Mucosa of descending colon (tissue), 3 donors: ENCODE results near the gene UFC1. TPM values are rescaled to one million over a fixed set of nuclear protein-coding genes. Genes with fewer than 3 reads are reported as not detected.

Source experiments
- ATAC-seq: fragments of 200-7000 bp; cut with Tn5 transposase; one replicate; pipeline ENCODE4 v1.9.1; 2020; ENCODE audit warnings: mild to moderate bottlenecking, moderate library complexity
- DNase-seq, 3 donors: peaks; one replicate each; pipeline ENCODE4 v3.0.0-alpha.2; 2020
- H3K36me3 ChIP-seq: fragments of 200-600 bp; one replicate; pipeline ENCODE4 v1.8.0; 2021; ENCODE audit warnings: low read depth, mild to moderate bottlenecking
- H3K4me1 ChIP-seq: fragments of 200-600 bp; one replicate; pipeline ENCODE4 v1.8.0; 2021; ENCODE audit warnings: low read depth, mild to moderate bottlenecking
- H3K4me3 ChIP-seq: fragments of 200-600 bp; one replicate; pipeline ENCODE4 v1.8.0; 2021; ENCODE audit warnings: mild to moderate bottlenecking
- H3K9me3 ChIP-seq: fragments of 200-600 bp; one replicate; pipeline ENCODE4 v1.8.0; 2021; ENCODE audit warnings: mild to moderate bottlenecking
- intact Hi-C, 2 donors: fragments of 100-400 bp; cut with DNase I in 1 of 2; cut with micrococcal nuclease in 1 of 2; formaldehyde crosslinking; loops; one replicate each; pipeline versions ENCODE4 v1.11.0 to v1.11.1; 2022; cut with DNase I, micrococcal nuclease
- total RNA-seq, 3 donors: library from RNA; stranded (reverse); fragmentation: NEBNext Ultra II Directional in 2 of 3; extraction: Animal tissue kit (Norgen Biotek cat#: 25700) in 2 of 3; gene quantifications; one replicate each; pipeline versions ENCODE4 v1.2.1 to v1.2.4, GENCODE V29; 2021 to 2023
- TF ChIP-seq, protein P1 (sequence below): fragments of 200-600 bp; IDR thresholded peaks from one replicate; pipeline ENCODE4 v1.8.0; 2022; ENCODE audit warnings: antibody characterized with exemption, mild to moderate bottlenecking
- donor health status: DM: no; HTN: no; CAD: no; lungs with moderate emphysema.
- donor health status: DM: no; HTN: no; CAD: no.
- donor health status: DM: no; HTN: yes; CAD: no.

The UFC1 gene
- total RNA-seq, 3 donors from 2014 or later: 88.6 to 114 (median 90.6) TPM

DNA sequence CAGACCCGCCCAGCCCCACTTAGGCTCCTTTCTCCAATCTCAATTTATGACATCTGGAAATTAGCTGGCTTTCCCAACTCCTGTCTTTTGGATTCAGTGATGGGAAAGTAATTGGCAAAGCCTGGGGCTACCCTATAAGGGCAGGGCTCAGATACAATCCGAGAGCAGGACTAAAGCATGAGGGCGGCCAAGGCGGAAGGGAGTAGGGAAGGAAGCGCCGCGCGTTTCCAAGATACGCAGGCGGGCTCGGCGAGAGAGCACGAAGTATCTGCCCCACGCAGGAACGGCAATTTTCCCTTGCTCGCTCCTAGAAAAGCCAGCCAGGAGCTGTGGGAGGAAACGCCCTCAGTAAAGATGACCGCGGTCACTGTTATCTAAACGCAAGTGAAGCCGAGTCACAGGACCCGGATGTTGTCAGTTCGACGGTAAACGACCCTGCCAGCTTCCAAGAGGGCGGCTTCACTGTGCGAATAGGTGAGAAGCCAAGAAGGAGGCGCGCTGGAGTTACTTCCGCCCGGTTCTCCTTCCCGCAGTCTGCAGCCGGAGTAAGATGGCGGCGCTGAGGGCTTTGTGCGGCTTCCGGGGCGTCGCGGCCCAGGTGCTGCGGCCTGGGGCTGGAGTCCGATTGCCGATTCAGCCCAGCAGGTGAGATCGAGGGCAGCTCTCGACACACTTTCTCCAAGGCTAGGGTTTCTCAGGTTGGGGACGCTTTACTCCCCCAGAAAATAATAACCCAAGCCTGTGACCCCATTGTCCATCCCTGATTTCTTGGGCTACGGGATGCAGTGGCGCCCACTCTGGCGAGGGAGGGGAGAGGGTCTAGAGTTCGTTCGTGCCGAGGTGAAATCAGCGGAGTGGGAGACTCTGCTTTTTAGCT lies 48.3 kb downstream of the UFC1 start, which contains the start of gene NDUFS2:
NDUFS2 (plus strand) TSS at position 532 of the 877 bp plus-strand sequence; CDS start at position 551, 19 bp downstream.
- ATAC-seq: peak; percentile 96
- H3K36me3 ChIP-seq: peaks cover 4% of the 10 kb centered on the region
- no peaks in the 10 kb centered on the region for H3K9me3 ChIP-seq
- H3K4me3 ChIP-seq: peak within 1 kb of the TSS; percentile 59
- peak; percentile 96 to 98 (median 98) for DNase-seq
- TF ChIP-seq, protein P1, sequence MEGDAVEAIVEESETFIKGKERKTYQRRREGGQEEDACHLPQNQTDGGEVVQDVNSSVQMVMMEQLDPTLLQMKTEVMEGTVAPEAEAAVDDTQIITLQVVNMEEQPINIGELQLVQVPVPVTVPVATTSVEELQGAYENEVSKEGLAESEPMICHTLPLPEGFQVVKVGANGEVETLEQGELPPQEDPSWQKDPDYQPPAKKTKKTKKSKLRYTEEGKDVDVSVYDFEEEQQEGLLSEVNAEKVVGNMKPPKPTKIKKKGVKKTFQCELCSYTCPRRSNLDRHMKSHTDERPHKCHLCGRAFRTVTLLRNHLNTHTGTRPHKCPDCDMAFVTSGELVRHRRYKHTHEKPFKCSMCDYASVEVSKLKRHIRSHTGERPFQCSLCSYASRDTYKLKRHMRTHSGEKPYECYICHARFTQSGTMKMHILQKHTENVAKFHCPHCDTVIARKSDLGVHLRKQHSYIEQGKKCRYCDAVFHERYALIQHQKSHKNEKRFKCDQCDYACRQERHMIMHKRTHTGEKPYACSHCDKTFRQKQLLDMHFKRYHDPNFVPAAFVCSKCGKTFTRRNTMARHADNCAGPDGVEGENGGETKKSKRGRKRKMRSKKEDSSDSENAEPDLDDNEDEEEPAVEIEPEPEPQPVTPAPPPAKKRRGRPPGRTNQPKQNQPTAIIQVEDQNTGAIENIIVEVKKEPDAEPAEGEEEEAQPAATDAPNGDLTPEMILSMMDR: peak; percentile 15
- peaks cover 26% of the 10 kb centered on the region for H3K4me1 ChIP-seq
- intact Hi-C loops: no loop called here

DNA sequence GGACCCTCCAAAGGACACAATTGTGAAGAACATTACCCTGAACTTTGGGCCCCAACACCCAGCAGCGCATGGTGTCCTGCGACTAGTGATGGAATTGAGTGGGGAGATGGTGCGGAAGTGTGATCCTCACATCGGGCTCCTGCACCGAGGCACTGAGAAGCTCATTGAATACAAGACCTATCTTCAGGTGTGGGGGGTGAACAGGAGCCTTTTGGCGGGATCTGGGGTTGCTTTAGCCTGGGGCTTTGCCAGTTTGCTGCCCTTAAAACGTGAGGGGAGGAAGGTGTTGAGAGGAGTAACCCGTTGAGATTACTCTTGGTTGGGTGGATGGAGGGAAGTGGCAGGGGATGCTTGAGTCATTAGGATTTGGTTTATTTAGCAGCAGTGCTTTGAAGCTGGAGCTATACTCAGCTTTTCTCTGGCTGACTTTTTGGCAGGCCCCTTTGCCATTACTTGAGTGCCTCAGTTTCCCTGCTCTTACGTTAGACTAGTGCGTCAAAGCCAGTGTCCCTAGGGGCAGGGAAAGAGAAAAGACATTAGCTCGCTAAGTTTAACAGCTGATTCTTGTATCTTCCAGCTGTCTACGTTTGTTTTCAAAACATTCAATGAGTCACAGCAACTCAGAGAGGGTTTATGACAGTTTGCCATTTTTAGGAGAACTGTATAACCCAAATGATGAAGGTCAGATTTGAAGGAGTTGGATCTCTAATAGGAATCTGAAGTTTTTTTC lies 52.8 kb downstream of the UFC1 start:
- H3K36me3 ChIP-seq: peaks cover 5% of the 10 kb centered on the region
- ATAC-seq: no peak
- TF ChIP-seq, protein P1: no peak

DNA sequence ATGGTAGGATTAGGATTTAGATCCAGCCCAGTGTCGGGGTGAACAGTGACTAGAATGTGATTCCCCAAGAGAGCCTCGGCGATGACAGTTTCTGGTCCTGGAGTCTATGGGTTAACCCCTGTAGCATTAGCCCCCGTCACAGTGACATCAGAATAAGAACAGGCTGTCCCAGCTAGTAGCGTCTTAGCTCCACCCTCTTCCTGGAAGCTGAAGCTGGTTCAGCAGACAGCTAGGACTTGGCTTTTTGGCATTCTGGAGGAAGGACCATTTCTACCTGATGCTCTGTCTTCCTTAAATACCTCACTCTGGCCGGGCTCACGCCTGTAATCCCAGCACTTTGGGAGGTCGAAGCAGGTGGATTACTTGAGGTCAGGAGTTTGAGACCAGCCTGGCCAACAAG lies 53.4 kb downstream of the UFC1 start:
- peaks cover 8% of the 10 kb centered on the region for H3K36me3 ChIP-seq
- peaks cover 17% of the 10 kb centered on the region for H3K4me1 ChIP-seq

More for the DNA sequence above, 52.8 kb downstream of the UFC1 start:
- DNase-seq: no peak
- intact Hi-C loops: no loop called here
- Histone ChIP-seq H3K4me3 (no peak overlapping the region), H3K9me3 (no peaks in the 10 kb centered on the region), H3K4me1 (peaks cover 22% of the 10 kb centered on the region)

More for the DNA sequence above, 53.4 kb downstream of the UFC1 start:
- ATAC-seq: peak; percentile 17
- intact Hi-C loops: no loop called here
- no peak overlapping the region for H3K4me3 ChIP-seq
- peak in 1 of 3 donors; percentile 50 for DNase-seq
- TF ChIP-seq, protein P1: no peak
- no peaks in the 10 kb centered on the region for H3K9me3 ChIP-seq

Other genes with a start within 250 kb of the UFC1 start
- gene ITLN2, start 199.2 kb upstream of the UFC1 start, total RNA-seq: not detected
- 100 to 1,000 TPM in 2 of 3 donors, 10 to 100 TPM in 1; 84.0 to 222 (median 157) TPM for gene F11R, start 132.8 kb upstream of the UFC1 start, total RNA-seq
- 100 to 1,000 TPM in 1 of 3 donors, 10 to 100 TPM in 2; 48.9 to 105 (median 80.1) TPM for gene TSTD1, start 115.0 kb upstream of the UFC1 start, total RNA-seq
- 10 to 100 TPM; 66.8 to 80.5 (median 71.7) TPM for gene USF1, start 108.0 kb upstream of the UFC1 start, total RNA-seq
- gene ARHGAP30, start 84.1 kb upstream of the UFC1 start, total RNA-seq: 1 to 10 TPM; 3.8 to 9.0 (median 8.1) TPM
- 1 to 10 TPM; 1.6 to 5.4 (median 4.6) TPM for gene NECTIN4, start 64.4 kb upstream of the UFC1 start, total RNA-seq
- gene KLHDC9, start 55.6 kb upstream of the UFC1 start, total RNA-seq: 10 to 100 TPM in 1 of 3 donors, 1 to 10 TPM in 2; 9.5 to 10.7 (median 9.7) TPM
- 10 to 100 TPM; 20.7 to 40.2 (median 29.4) TPM for gene PFDN2, start 35.9 kb upstream of the UFC1 start, total RNA-seq
- 10 to 100 TPM; 56.7 to 79.7 (median 62.8) TPM for gene NIT1, start 35.9 kb upstream of the UFC1 start, total RNA-seq
- 10 to 100 TPM; 33.3 to 43.0 (median 37.2) TPM for gene DEDD, start 21.3 kb upstream of the UFC1 start, total RNA-seq
- 10 to 100 TPM; 20.1 to 35.4 (median 29.5) TPM for gene USP21, start 5.5 kb downstream of the UFC1 start, total RNA-seq
- 10 to 100 TPM; 15.0 to 21.9 (median 16.3) TPM for gene PPOX, start 12.4 kb downstream of the UFC1 start, total RNA-seq
- gene B4GALT3, start 23.5 kb downstream of the UFC1 start, total RNA-seq: 10 to 100 TPM; 25.1 to 35.9 (median 33.3) TPM
- gene ADAMTS4, start 45.1 kb downstream of the UFC1 start, total RNA-seq: 1 to 10 TPM in 2 of 3 donors, under 1 TPM in 1; 0.96 to 7.2 (median 3.8) TPM
- 100 to 1,000 TPM; 119 to 159 (median 154) TPM for gene NDUFS2, start 48.4 kb downstream of the UFC1 start, total RNA-seq
- gene FCER1G, start 61.3 kb downstream of the UFC1 start, total RNA-seq: 10 to 100 TPM in 2 of 3 donors, 1 to 10 TPM in 1; 5.8 to 43.9 (median 27.1) TPM
- not detected for gene APOA2, start 69.7 kb downstream of the UFC1 start, total RNA-seq
- gene TOMM40L, start 72.1 kb downstream of the UFC1 start, total RNA-seq: 10 to 100 TPM; 17.2 to 24.5 (median 23.5) TPM
- not detected for gene NR1I3, start 84.2 kb downstream of the UFC1 start, total RNA-seq
- 10 to 100 TPM in 1 of 3 donors, 1 to 10 TPM in 1, under 1 TPM in 1; 0.41 to 12.2 (median 1.6) TPM for gene PCP4L1, start 104.8 kb downstream of the UFC1 start, total RNA-seq
- gene MPZ, start 156.0 kb downstream of the UFC1 start, total RNA-seq: 10 to 100 TPM in 1 of 3 donors, 1 to 10 TPM in 2; 2.1 to 12.2 (median 3.2) TPM
- gene SDHC, start 160.4 kb downstream of the UFC1 start, total RNA-seq: 100 to 1,000 TPM; 194 to 244 (median 244) TPM
- not detected for gene CFAP126, start 213.9 kb downstream of the UFC1 start, total RNA-seq